Left lung (tissue), 10 donors: ENCODE measurements around the gene LDLR. TPM values are rescaled to one million over a fixed set of nuclear protein-coding genes. Genes with fewer than 3 reads are reported as not detected.
"Not testable (repeated sequence)": the region's sequence is repeated elsewhere in the genome, so short reads cannot be mapped to it uniquely, and the experiment has no call there.

ENCODE experiments used
- ATAC-seq: fragments of 200-7000 bp; cut with Tn5 transposase; one replicate; pipeline ENCODE4 v1.9.1; 2020; ENCODE audit warnings: moderate library complexity
- DNase-seq, 4 donors: peaks; one replicate each; pipeline ENCODE4 v3.0.0-alpha.2; 2013 to 2020
- H3K27ac ChIP-seq, 2 donors: fragments of 200-600 bp; sonication (generic) in 1 of 2; one replicate each; pipeline versions ENCODE4 v1.5.0 to v1.8.0; 2020 to 2021
- H3K27me3 ChIP-seq, 2 donors: fragments of 200-600 bp; sonication (generic) in 1 of 2; one replicate each; pipeline versions ENCODE4 v1.5.0 to v1.8.0; 2020 to 2021
- H3K36me3 ChIP-seq, 2 donors: fragments of 200-600 bp; sonication (generic) in 1 of 2; one replicate each; pipeline versions ENCODE4 v1.5.0 to v1.8.0; 2020 to 2021
- H3K4me1 ChIP-seq, 2 donors: fragments of 200-600 bp; one replicate each; pipeline ENCODE4 v1.8.0; 2021
- H3K4me3 ChIP-seq, 2 donors: fragments of 200-600 bp; sonication (generic) in 1 of 2; one replicate each; pipeline versions ENCODE4 v1.5.0 to v1.8.0; 2020 to 2021; ENCODE audit warnings: mild to moderate bottlenecking in 1 of 2
- H3K9me3 ChIP-seq, 2 donors: fragments of 200-600 bp; sonication (generic) in 1 of 2; one replicate each; pipeline versions ENCODE4 v1.5.0 to v1.8.0; 2020 to 2021
- CTCF ChIP-seq, 2 donors: fragments of 200-600 bp; sonication (generic) in 1 of 2; IDR thresholded peaks; one replicate each; pipeline versions ENCODE4 v1.5.0 to v1.8.0; 2021; ENCODE audit warnings: antibody characterized with exemption in 2 of 2
- intact Hi-C, 2 donors: fragments of 100-400 bp; cut with DNase I; formaldehyde crosslinking; loops; one replicate each; pipeline versions ENCODE4 v1.11.2 to v1.14.2; 2022
- polyA plus RNA-seq, 6 donors: library from polyadenylated mRNA; unstranded; fragments of 120-200 nt; gene quantifications; one replicate each; pipeline ENCODE4 v1.2.1, GENCODE V29; 2013; ENCODE audit not compliant: insufficient read length in 6 of 6
- total RNA-seq, 2 donors: library from RNA; stranded (reverse); fragmentation: NEBNext Ultra II Directional; extraction: Animal tissue kit (Norgen Biotek cat#: 25700); gene quantifications; one replicate each; pipeline ENCODE4 v1.2.1, GENCODE V29; 2021
- donor health status: DM: no; HTN: yes; CAD: no.
- donor health status: DM: no; HTN: no; CAD: no.

LDLR gene
- total and polyA plus RNA-seq, 8 donors, result 10.4 to 310 (median 29.6) TPM

- Histone ChIP-seq H3K4me1 (peaks cover 31 to 68% of the 10 kb centered on the region in 2 donors), H3K36me3 (peaks cover 0 to 94% of the 10 kb centered on the region in 2 donors), H3K27ac (no peak overlapping the region), H3K9me3 (no peaks in the 10 kb centered on the region), H3K4me3 (no peak overlapping the region), H3K27me3 (no peaks in the 10 kb centered on the region)
- DNase-seq, result no peak
- intact Hi-C loops, result no loop called here
- no peak for TF ChIP-seq CTCF (IDR thresholded peaks at IDR 0.05)
- no peak for ATAC-seq
These were observed 9.1 kb downstream of the LDLR start for GRCh38 chr19:11098327-11098726.

DNA sequence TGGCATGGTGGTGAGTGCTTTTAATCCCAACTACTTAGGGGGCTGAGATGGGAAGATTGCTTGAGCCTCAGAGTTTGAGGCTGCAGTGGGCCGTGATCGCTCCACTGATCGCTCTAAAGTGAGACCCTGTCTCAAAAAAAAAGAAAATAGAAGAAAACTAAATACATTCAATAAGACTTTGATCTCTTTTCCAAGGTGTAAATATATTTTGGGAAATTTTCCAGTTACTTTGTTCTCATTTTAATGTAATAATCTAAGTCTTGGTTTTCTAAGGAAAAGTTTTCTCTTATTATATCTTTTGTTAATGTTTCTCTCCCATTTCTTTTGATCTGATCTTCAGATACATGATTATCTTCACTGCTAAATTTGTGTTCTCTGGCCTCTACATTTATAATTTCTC, 9.6 kb downstream of the LDLR start:
- no peak overlapping the region for H3K4me3 ChIP-seq
- H3K27me3 ChIP-seq, result no peaks in the 10 kb centered on the region
- ATAC-seq (no peak), DNase-seq (no peak)
- H3K4me1 ChIP-seq, result peaks cover 30 to 63% of the 10 kb centered on the region in 2 donors
- H3K27ac ChIP-seq, result no peak overlapping the region
- intact Hi-C loops, result no loop called here
- TF ChIP-seq CTCF (IDR thresholded peaks at IDR 0.05), result no peak
- peaks cover 0 to 94% of the 10 kb centered on the region in 2 donors for H3K36me3 ChIP-seq
- no peaks in the 10 kb centered on the region for H3K9me3 ChIP-seq

DNA sequence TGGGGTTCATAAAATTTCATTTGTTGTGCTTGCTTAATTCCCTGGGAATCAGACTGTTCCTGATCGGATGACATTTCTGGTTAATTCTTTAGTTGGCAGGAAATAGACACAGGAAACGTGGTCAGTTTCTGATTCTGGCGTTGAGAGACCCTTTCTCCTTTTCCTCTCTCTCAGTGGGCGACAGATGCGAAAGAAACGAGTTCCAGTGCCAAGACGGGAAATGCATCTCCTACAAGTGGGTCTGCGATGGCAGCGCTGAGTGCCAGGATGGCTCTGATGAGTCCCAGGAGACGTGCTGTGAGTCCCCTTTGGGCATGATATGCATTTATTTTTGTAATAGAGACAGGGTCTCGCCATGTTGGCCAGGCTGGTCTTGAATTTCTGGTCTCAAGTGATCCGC, 10.8 kb downstream of the LDLR start:
- Histone ChIP-seq H3K9me3 (no peaks in the 10 kb centered on the region), H3K4me1 (peaks cover 21 to 51% of the 10 kb centered on the region in 2 donors), H3K4me3 (no peak overlapping the region), H3K36me3 (peaks cover 0 to 97% of the 10 kb centered on the region in 2 donors), H3K27ac (no peak overlapping the region), H3K27me3 (no peaks in the 10 kb centered on the region)
- DNase-seq (no peak), ATAC-seq (no peak)
- TF ChIP-seq CTCF (IDR thresholded peaks at IDR 0.05), result no peak
- intact Hi-C loops, result no loop called here

GRCh38 chr19:11101057-11101456, 11.8 kb downstream of the LDLR start:
- no peak overlapping the region for H3K4me3 ChIP-seq
- peaks cover 12 to 41% of the 10 kb centered on the region in 2 donors for H3K4me1 ChIP-seq
- H3K27ac ChIP-seq, result no peak overlapping the region
- H3K36me3 ChIP-seq, result peaks cover 0 to 97% of the 10 kb centered on the region in 2 donors
- TF ChIP-seq CTCF (IDR thresholded peaks at IDR 0.05), result no peak
- H3K27me3 ChIP-seq, result no peaks in the 10 kb centered on the region
- no peaks in the 10 kb centered on the region for H3K9me3 ChIP-seq
- ATAC-seq (no peak), DNase-seq (no peak)
- intact Hi-C loops, result no loop called here

GRCh38 chr19:11102944-11103343, 13.7 kb downstream of the LDLR start:
- DNase-seq (no peak), ATAC-seq (peak; percentile 10)
- peaks cover 0 to 97% of the 10 kb centered on the region in 2 donors for H3K36me3 ChIP-seq
- H3K4me3 ChIP-seq, result no peak overlapping the region
- H3K27me3 ChIP-seq, result no peaks in the 10 kb centered on the region
- H3K9me3 ChIP-seq, result no peaks in the 10 kb centered on the region
- intact Hi-C loops, result no loop called here
- peaks cover 0 to 22% of the 10 kb centered on the region in 2 donors for H3K4me1 ChIP-seq
- TF ChIP-seq CTCF (IDR thresholded peaks at IDR 0.05), result no peak
- H3K27ac ChIP-seq, result no peak overlapping the region

GRCh38 chr19:11103667-11104066, 14.4 kb downstream of the LDLR start:
- H3K27ac ChIP-seq, H3K4me3 ChIP-seq, intact Hi-C loops, DNase-seq, H3K27me3 ChIP-seq, H3K9me3 ChIP-seq, ATAC-seq: not testable (repeated sequence)
- Histone ChIP-seq H3K4me1 (peaks cover 0 to 15% of the 10 kb centered on the region in 2 donors), H3K36me3 (peaks cover 0 to 98% of the 10 kb centered on the region in 2 donors)
